HG03571 (cell line): ENCODE data around the gene RBPJL.

Source experiments
- ATAC-seq: cut with Tn5 transposase; IDR thresholded peaks from one replicate; pipeline ENCODE4 v1.9.1; 2021; ENCODE audit not compliant: unreplicated experiment

RBPJL gene

DNA sequence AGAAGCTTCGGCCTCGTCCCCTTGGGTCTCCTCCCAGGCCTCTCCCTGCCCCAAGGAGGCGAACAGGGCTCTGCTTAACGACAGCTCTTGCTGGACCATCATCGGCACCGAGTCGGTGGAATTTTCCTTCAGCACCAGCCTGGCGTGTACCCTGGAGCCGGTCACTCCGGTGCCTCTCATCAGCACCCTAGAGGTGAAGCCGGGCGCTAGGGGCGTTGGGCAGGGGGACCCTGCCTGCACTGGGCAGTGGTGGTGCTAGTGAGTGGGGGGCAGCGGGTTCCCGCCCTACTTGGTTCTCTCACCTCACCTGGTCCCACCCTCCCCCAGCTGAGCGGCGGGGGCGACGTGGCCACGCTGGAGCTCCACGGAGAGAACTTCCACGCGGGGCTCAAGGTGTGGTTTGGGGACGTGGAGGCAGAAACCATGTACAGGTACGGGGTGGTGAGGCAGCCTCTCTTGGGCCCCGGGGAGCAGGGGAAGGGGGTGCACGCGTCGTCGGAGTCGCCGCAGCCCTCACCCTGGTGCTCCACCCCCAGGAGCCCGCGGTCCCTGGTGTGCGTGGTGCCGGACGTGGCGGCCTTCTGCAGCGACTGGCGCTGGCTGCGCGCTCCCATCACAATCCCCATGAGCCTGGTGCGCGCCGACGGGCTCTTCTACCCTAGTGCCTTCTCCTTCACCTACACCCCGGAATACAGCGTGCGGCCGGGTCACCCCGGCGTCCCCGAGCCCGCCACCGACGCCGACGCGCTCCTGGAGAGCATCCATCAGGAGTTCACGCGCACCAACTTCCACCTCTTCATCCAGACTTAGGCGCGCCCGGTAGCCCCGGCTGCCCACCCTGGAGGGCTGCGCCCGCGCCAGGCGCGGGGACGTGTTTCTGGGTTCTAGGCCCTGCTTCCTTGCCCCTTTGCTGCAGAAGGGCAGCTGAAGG lies 9.8 kb downstream of the RBPJL start:
- no peak for ATAC-seq

- ATAC-seq, result no peak
Observed at GRCh38 chr20:45317826-45318225, 11.2 kb downstream of the RBPJL start.

DNA sequence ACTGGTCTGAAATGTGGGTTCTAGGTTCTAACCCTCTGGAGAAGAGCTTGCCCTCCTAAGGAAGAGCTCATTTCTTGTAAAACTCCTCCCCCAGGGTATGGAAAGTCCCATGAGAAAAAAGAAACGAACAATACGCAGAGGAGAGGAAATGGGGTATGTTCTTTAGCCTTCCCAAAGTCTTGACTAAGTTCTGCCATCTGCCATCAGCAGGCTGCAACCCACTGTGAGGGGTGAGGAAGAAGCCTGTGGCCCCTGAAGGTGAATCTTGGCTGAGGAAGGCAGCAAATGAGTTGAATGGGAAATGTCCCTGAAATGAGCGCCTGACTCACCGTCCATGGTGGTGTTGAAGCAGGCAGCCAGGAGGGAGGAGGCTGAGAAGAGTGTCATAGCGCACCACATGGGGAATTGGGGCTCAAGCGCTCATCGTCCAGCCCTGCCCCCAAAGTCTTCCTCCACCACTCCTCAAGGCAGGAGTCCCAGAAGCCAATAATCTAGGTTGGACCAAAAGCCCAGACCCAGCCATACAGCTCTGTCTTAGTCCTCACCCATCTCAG lies 11.8 kb downstream of the RBPJL start:
- ATAC-seq, result no peak

DNA sequence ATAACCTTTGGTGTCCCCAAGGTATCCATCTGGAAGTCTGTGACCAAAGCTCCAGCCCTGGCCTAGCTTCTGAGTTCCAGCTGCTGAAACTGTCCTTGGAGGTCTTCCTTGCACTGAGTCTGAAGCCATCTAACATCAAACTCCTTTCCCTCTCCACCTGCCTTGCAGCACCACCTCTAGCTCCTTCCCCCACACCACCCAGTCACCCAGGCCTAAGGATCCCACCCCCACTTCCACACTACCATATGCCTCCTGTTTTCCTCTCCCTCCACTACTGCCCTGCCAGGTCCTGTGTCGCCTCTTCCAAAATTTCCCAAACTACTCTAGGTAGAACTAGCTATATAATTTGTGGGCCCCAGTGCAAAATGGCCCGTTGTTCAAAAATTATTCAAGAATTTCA lies 12.3 kb downstream of the RBPJL start:
- no peak for ATAC-seq

DNA sequence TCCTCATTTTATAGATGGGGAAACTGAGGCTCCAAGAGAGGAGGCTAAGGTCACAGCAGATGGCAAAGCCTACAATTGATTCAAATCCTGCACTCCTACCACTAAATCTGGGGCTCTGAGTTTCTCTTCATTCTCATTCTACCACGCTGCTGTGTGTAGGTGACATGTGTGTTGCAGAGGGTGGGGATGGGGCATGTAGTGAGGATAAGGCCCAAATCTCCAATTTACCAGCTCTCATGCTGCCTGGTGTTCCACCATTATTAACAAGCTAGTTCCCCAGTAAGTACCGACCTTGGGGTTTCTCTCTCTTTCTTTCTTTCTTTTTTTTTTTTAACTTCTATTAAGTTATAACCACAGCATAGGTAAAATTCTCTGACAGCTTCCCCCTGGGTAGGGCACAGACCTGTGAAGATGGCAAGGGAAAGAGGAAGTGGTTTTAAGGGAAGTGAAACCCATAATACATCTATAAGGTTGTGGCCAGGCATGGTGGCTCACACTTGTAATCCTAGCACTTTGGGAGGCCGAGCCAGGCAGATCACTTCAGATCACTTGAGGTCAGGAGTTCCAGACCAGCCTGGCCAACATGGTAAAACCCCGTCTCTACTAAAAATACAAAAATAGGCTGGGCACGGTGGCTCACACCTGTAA lies 14.4 kb downstream of the RBPJL start:
- peak; percentile 61 for ATAC-seq

GRCh38 chr20:45322952-45323383 lies 16.3 kb downstream of the RBPJL start:
- ATAC-seq, result peak; percentile 40

- no peak for ATAC-seq
Observed at GRCh38 chr20:45323731-45324130, 17.1 kb downstream of the RBPJL start.

- ATAC-seq, result no peak
Observed at GRCh38 chr20:45325371-45325770, 18.7 kb downstream of the RBPJL start.

DNA sequence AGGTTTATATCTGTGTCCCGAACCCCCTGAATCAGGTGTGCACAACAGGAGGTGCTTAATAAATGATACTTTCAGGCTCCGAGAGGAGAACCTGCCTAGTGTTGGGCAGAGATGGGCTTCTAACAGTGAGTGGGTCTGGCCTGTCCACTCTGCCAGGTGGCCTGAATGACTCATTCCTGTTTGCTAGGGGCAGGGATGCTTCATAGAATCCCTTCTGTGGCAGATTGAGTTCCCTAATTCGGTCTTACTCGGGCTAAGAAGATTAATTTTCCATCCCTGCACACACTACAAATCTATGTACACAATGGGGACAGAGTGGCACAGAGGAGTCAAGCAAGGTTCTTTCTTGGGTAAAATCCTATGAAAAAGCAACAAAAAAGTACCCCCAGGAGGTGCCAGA lies 21.8 kb downstream of the RBPJL start:
- no peak for ATAC-seq

DNA sequence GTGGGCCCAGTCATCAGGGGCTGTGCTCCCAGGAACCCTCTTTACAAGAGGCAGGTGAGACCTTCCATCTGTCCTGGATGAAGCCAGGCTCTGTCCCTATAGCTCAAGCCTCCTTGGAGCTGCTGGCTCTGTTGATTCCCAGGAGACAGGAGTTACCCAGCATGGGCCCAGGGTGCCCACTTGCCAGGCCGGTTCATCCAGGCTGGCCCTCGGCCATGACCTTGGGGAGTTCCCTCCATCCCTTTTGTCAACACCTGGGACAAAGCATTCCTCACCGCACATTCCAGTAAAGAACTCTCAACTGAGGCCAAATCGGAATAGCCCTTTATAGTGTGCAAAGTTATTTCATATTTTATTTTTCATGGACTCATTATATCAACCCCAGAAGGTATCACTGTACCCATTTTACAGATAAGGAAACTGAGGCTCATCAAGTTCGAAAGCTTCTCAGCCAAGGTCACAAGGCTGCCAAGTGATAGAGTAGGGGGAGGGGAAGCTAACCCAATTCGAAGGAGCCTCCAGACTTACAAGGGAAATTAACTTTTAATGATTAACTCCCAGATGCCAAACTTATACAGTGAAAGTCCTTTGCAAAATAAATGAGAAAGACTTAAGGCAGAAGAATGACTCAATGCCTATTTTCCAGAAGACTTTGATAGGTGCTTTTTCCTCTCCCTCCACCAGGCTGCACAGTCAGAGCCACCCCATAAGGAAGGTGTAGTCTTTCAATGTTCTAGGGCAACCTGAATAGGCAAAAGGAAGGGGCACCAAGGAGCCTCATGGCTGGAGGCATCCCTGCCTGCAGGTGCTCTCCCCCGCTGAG lies 23.1 kb downstream of the RBPJL start:
- no peak for ATAC-seq

DNA sequence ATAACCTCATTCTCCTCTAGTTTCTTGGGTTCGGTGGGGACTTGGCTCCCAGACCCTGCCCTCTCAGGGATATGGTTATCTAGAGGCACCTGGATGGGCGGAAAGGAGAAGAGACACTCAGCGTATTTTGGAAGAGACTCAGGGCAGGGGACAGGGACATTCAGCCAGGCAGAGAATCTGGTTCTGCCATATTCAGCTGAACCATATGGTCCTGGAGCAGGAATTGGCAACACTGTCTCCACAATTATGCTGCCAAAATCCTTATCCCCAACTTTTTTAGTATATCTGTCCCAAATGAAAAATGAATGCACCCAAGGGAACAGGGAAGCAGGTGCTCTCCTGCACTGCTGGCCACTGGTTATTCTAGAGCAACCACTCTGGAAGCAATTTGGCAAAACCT lies 23.8 kb downstream of the RBPJL start:
- no peak for ATAC-seq

- no peak for ATAC-seq
Observed at GRCh38 chr20:45336530-45337366, 30.1 kb downstream of the RBPJL start.

- no peak for ATAC-seq
Observed at GRCh38 chr20:45337367-45338120, 30.9 kb downstream of the RBPJL start.

DNA sequence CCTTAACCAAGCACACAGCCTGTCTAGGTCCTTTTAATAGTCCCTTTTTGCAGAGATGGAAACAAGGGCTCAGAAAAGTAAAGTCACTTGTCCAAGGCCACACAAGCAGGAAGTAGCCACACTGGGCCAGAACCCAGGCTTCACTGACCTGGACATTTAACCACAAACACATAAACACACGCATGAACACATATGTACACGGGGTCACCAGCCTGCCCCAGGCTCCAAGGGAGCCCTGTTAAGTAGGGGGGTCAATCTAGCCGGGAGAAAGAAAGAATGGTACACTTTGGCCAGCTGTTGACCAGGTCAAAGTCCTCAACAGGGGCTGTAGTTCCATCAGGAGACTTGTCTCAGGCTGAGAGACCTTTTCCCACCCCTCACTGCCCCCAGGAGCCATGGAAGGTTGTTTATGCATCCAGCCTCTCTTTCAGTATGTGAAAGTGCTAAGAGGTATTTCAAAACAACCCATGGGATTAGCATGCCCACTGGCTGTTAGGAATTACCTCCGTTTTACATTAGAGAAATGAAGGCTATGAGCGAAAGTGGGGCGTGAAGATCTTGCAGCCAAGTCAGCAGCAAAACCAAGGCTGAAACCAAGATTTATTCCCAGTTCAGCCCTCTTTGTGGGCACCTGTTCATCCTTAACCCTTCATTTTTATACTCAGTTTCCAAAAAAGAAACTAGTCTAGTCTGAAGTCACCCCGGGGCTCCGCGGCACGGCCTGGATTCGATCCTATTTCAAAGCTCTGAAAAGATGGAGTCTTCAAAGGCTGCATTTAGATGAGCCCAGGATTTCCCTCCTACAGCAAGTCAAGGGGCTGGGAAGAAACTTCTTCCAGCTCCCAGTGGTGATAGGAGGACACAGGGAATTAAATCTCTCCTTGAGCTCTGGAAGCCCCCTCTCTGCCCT lies 31.7 kb downstream of the RBPJL start:
- no peak for ATAC-seq

- no peak for ATAC-seq
Observed at GRCh38 chr20:45339084-45339483, 32.4 kb downstream of the RBPJL start.

DNA sequence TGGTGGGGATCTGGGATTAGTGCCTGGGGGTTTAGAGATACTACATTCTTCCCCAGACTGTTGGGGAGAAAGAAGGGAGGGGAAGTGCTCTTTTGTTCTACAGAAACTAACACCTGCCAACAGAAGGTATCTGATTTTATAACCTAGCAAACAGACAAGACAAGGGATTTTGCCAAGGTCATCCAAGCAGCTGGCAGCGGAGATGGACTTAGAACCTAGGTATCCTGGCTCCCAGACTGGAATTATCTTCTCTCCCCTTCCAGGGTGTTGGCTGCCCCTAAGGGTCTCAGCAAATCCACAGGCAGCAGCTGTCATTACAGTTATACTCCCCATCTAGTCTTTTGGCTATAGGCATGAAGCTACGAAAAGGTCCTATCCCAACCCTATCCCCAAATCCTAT lies 33.2 kb downstream of the RBPJL start:
- no peak for ATAC-seq

DNA sequence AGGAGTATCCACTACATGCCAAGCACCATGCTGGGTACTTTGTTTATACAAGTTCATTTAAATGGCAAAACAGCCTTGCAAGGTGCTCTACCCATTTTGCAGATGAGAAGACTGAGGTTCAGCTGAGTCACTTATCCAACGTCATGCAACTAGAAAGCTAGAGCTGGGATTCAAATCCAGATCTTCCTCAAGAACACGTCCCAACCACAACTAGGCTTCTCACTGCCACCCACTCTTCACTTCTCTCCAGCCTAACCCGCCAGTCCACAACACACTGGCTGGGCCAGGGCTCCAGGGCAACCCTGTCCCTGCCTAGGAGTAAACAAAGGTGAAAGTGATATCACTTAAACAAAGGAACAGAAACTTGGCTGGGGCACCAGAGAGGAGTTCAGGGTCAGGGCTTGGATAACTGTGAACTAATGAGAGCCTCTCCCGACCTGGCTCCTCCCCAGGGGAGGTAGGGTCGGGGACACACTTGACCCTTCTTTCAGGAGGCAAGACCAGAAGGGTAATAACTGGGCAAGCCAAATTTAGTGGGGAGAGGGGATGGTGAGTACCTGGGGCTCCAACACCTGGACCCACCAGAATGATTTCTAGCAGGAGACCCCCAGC lies 33.7 kb downstream of the RBPJL start:
- no peak for ATAC-seq

DNA sequence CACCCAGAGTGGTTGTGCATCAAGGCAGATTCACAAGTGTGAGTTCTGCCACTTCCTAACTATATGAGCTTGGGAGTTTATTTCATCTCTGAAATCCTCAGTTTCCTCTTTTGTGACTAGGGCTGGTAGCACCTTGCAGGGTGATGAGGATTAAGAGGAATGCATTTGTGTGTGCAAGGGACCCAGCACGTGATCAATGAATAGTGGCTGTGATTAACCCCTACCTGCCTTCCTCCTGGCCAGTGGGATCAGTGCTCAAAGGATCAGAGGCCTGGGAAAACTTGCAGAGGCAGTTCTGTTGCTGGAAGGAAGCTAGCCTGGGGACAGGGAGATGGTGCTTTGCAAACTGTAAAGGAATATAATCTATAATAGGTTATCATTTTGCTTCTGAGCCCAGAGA lies 34.3 kb downstream of the RBPJL start:
- ATAC-seq, result no peak
